ENCODE data around the gene ASNSD1.

DNA sequence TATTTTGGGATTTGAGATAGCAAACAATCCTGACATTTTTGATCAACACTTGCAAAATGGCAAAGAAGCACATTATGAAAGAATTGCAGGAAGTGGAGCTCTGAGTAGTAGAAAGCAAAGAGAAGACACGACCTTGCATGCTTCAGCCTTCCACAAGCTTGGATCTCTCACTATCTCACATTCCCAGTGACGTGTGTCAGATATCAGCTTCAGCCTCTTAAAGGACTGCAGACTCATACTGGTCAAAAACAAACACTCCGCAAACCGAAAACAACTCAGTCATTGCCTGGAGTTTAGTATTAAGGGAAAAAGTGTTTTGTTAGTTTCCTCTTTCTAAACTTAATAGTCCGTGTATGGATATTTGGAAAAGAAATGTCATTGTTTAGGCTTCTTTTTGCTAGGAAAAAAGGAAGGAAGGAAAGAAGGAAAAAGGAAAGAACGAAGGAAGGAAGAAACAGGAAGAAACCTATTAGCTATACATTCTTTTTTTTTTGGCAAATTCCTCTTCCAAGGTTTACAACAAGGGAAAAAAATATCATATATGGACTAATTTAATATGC, 48.1 kb upstream of the ASNSD1 start:
- TF ChIP-seq POLR2A (IDR thresholded peaks at IDR 0.05), result peak in 1 of 2 donors; percentile 38
- TF ChIP-seq, protein P1, sequence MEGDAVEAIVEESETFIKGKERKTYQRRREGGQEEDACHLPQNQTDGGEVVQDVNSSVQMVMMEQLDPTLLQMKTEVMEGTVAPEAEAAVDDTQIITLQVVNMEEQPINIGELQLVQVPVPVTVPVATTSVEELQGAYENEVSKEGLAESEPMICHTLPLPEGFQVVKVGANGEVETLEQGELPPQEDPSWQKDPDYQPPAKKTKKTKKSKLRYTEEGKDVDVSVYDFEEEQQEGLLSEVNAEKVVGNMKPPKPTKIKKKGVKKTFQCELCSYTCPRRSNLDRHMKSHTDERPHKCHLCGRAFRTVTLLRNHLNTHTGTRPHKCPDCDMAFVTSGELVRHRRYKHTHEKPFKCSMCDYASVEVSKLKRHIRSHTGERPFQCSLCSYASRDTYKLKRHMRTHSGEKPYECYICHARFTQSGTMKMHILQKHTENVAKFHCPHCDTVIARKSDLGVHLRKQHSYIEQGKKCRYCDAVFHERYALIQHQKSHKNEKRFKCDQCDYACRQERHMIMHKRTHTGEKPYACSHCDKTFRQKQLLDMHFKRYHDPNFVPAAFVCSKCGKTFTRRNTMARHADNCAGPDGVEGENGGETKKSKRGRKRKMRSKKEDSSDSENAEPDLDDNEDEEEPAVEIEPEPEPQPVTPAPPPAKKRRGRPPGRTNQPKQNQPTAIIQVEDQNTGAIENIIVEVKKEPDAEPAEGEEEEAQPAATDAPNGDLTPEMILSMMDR (IDR thresholded peaks at IDR 0.05 in 4 of 5, conservative IDR thresholded peaks at IDR 0.05 in 1 of 5), result no peak
